HG03460 (cell line): Measurements from ENCODE around the gene RAD51AP2.
"Not testable (repeated sequence)": the region's sequence is repeated elsewhere in the genome, so short reads cannot be mapped to it uniquely, and the experiment has no call there.

Experiments
- ATAC-seq: cut with Tn5 transposase; IDR thresholded peaks from one replicate; pipeline ENCODE4 v1.9.1; 2021; ENCODE audit not compliant: unreplicated experiment

RAD51AP2 gene

DNA sequence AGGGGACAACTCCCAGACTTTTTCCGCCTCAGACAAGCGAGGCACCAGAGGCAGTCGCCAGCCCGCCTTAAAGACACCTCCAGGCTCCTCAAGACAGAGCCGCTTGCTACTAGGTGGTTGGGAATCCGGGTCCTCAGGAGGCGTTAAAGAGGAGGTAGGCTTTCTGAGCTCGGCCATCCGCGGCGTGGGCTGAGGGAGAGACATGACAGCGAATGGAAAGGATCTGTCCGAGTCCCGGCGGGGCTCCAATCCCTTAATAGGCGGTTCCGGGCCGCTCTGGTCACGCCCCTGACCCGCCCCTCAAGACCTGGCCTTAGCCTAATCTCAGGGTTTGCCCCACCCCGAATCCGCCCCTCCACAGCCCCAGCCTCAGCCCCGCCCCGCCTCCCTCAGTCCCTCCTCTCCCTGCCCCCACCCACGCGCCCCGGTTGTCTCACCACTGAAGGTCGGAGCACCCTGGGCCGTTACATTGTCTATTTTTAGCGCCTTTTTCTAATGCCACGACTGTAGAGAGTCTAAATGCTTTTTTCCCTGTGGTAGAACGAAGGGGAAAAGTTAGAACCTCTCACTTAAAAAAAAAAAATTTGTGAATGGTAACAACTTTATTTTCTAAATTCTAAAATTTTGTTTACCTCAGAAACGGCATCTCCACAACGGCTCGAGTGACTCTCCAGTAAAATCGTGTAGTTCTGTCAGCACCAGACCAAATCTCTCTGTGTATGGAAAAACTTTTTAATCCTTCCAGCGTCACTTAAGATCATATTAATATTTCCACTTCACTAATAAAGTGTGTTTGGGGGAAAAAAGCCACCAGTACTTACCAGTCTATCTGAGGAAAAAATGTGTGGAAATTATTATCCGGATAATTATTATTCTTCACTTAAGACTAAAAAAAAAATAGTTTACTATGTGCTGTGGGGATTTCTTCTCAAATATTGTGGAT is at the start of gene RAD51AP2:
Gene RAD51AP2, minus strand, starts transcription at position 229 of the 943 bp plus-strand sequence. Its CDS starts 25 bp downstream, at position 204.
- ATAC-seq = peak; percentile 83

DNA sequence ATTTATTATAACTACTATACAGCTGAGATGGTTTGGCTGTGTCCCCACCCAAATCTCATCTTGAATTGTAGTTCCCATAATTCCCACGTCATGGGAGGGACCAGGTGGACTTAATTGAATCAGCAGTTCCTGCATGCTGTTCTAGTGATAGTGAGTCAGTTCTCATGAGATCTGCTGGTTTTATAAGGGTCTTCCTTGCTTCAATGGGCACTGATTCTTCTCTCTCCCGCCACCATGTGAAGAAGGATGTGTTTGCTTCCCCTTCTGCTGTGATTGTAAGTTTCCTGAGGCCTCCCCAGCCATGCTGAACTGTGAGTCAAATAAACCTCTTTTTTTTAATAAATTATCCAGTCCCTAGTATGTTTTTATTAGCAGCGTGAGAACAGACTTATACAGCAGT is 47.5 kb upstream of the RAD51AP2 start:
- ATAC-seq = not testable (repeated sequence)

GRCh38 chr2:17558878-17559277 is 40.6 kb upstream of the RAD51AP2 start:
- ATAC-seq = no peak

DNA sequence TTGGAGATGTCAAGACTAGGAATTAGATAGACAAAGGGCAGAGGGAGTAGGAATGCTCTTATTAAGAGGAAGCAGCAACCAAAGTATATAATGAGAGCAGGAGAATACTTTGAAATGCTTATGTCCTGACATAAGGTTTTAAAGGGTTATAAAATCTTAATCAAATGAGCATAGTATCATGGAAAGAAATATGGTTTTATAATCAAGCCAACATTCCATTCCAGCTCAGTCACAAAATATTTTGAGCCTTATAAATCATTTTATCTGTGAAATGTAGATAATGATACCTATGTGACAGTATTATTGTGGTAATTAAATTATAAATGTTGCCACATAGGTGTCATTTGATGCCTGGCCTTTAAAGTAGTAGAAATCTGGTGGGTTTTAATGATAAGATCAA is 39.8 kb upstream of the RAD51AP2 start:
- no peak for ATAC-seq

DNA sequence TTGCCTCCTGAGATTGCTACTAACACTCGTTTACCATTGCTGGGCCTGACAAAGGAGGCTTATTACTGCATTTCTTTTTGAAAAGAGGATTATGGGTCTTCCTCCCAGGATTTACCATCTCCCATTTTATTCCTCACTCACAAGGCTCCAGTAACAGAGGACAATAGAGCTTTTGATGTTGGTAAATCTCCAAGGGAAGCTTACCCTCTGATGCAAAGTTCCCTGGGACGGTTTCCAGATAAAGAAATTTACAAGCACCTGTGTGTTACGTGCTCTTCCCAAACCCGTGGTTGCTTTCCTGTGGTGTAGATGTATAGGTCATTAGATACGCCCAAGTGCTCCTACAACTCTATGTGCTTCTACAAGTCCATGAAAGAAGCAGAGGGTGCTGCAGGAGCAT is 39.4 kb upstream of the RAD51AP2 start:
- ATAC-seq = no peak

DNA sequence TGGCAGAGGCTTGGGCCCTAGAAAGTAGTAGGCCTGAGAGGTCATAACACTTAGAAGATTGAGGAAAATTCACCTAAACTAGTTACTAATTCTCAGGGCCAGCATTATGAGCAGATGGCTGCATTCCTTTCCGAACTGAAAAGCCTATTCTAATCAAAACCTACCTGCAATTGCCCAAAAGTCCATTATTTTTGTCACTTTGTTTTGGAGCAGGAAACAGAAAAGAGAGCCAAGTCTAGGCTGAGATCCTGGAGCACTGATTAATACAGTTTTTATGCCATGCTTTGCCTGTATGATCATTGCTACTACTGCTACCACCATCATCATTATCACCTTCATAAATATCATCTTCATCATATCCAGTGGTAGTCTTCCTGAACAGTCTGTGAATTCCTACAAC is 36.9 kb upstream of the RAD51AP2 start:
- ATAC-seq = no peak

DNA sequence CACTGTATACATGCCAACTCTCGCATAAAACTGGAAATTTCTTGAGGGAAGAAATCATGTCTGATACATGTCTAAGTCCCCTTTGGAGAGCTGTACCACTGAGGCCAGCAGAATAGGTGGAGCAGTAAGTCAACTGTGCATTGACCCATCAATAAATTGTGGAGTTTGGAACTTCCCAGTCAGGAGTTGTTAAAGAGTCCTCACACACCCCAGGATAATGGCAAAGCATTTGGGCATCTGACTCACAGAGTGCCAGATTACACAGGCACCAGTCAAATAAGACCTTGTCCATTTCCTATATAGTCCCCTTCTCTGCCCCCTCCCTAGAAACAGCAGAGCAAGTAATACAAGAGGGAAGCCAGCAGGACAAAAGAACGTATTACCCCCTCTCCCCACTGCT is 32.7 kb upstream of the RAD51AP2 start:
- no peak for ATAC-seq

GRCh38 chr2:17547737-17548136 is 29.5 kb upstream of the RAD51AP2 start:
- no peak for ATAC-seq

- no peak for ATAC-seq
These were observed 29.0 kb upstream of the RAD51AP2 start for GRCh38 chr2:17547237-17547636.

- ATAC-seq = no peak
These were observed 27.7 kb upstream of the RAD51AP2 start for GRCh38 chr2:17545680-17546613.

GRCh38 chr2:17544256-17544655 is 26.0 kb upstream of the RAD51AP2 start:
- no peak for ATAC-seq

- no peak for ATAC-seq
These were observed 25.6 kb upstream of the RAD51AP2 start for GRCh38 chr2:17543848-17544247.

DNA sequence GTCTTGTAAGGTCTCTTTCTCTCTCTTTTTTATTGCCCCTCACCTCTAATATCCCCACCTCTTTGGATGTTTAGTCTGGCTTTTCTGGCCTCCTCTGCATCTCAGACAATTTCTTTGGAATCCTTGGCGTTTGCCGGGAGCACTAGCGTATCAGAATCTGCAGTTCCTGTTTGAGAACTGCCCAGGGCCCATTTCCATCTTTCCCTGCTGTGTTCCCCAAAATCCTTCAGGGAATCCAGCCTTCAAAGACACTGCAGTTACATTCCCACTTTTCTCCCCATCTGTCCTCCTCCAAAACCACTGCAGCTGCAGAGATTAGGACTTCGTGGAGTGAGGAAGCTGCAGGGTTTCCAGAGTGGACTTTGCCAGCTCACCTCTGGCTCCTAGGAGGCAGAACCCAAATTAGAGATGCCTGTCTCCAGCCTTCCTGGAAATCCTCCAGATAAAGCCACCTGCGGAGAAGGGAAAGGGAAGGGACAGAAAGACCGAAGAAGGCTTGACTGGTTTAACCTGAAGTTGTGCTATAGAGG is 25.0 kb upstream of the RAD51AP2 start:
- no peak for ATAC-seq

DNA sequence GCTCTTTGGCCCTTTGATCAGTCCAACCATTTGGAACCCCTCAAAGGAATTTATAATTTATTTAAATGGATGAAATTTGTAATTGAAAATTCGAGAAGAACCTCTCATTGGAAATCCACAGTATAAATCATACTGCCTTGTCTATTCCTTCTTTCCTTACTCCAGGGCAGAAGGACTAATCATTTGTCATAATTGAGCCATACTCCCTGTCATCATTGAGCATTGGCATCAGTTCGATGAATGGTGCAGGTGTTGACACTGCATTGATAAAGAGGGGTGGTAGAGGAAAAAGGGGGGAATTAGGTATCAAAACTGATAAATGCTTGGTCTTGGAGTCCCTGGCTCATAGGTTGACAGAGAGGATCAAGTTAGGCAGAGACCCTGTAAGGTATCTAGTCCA is 24.2 kb upstream of the RAD51AP2 start:
- no peak for ATAC-seq

- ATAC-seq = no peak
These were observed 23.3 kb upstream of the RAD51AP2 start for GRCh38 chr2:17541531-17541950.

- ATAC-seq = no peak
These were observed 22.7 kb upstream of the RAD51AP2 start for GRCh38 chr2:17540813-17541530.

- no peak for ATAC-seq
These were observed 22.0 kb upstream of the RAD51AP2 start, which contains the start of gene VSNL1 for GRCh38 chr2:17540093-17540812. Gene VSNL1, plus strand, starts transcription at chr2:17540696. Its CDS starts 51,379 bp downstream, at chr2:17592075.

DNA sequence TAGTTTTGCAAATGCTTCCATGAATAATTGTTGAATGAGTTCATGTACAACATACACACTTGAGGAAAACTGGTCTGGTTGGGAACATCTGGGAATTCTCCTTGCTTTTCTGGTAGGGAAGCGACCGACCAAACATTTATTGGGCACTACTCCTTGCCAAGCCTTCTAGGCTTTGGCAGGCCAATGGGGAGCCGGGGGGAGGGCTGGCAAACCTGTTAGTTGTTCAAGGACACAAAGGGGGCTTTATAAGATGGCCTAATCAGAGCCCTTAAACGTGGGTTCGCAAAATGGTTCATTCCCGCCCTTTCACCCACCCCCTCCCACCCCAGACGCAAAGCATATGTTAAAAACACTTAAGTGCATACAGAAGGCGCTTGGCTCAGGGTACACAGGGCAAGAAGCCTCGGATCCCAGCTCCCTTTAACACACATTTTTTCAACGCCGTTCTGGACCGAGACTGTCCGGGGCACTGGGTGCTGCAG is 21.4 kb upstream of the RAD51AP2 start:
- ATAC-seq = no peak

- no peak for ATAC-seq
These were observed 20.8 kb upstream of the RAD51AP2 start for GRCh38 chr2:17538844-17539554.
